AG04449 (cell line): ENCODE results near the gene CLEC12A.

Experiments
- CTCF ChIA-PET: fragments of 350-600 bp; formaldehyde crosslinking; extraction: SDS; loops from one replicate; lab custom pipeline; 2021; ENCODE audit warnings: antibody characterized with exemption; lab: Yijun Ruan, JAX
- POLR2A ChIA-PET: fragments of 400-600, 350-600 bp; formaldehyde crosslinking; extraction: SDS; loops from one replicate; lab custom pipeline; 2020; ENCODE audit warnings: antibody characterized with exemption, inconsistent platforms; lab: Yijun Ruan, JAX
- DNase-seq: peaks from one replicate; pipeline ENCODE4 v3.0.0-alpha.2; 2010; ENCODE audit warnings: low read depth, low spot score
- H3K4me3 ChIP-seq: 2 replicates; pipeline ENCODE4 v1.5.1; 2011; ENCODE audit warnings: low read depth, mild to moderate bottlenecking, control low read depth, low read length
- TF ChIP-seq, protein P1 (sequence below): IDR thresholded peaks from one replicate; pipeline ENCODE4 v1.5.1; 2011; ENCODE audit warnings: mild to moderate bottlenecking, moderate library complexity, low read length, control low read depth, inconsistent platforms; ENCODE audit not compliant: insufficient read depth; ENCODE audit errors: missing control alignments

The CLEC12A gene

DNA sequence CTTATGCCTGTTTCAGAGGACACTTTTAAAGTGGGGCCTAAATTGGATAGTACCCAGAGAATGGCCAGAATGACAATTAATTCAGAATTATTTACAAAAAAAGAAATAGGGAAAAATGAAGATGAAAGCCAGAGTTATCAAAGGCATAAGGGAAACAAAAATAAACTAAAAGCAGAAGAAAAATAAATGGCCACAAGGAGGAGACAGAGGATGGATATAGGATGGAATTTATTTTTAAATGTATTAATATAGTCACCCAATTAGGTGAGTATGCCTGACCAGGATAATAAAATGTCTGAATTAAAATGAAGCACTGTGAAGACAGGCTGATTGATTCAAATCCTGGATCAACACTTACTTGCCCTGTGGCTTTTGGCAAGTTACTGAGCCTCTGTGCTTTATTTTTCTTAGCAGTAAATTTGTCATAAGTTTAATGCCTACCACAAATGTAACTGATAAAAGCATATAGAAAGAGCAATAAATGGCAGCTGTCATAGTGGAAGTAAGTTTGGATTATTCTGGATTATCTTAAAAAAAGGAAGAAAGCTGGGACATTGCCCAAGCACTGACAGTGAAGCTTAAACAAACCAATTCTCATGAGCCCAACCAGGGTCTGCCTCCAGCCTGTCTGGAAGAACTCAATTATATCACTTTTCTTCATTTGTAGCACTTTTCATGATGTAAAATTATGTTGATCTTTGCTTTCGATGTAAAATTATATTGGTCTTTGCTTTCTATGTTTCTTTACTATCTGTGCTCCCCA, 62.8 kb downstream of the CLEC12A start:
- no peak overlapping the region for H3K4me3 ChIP-seq
- TF ChIP-seq, protein P1, sequence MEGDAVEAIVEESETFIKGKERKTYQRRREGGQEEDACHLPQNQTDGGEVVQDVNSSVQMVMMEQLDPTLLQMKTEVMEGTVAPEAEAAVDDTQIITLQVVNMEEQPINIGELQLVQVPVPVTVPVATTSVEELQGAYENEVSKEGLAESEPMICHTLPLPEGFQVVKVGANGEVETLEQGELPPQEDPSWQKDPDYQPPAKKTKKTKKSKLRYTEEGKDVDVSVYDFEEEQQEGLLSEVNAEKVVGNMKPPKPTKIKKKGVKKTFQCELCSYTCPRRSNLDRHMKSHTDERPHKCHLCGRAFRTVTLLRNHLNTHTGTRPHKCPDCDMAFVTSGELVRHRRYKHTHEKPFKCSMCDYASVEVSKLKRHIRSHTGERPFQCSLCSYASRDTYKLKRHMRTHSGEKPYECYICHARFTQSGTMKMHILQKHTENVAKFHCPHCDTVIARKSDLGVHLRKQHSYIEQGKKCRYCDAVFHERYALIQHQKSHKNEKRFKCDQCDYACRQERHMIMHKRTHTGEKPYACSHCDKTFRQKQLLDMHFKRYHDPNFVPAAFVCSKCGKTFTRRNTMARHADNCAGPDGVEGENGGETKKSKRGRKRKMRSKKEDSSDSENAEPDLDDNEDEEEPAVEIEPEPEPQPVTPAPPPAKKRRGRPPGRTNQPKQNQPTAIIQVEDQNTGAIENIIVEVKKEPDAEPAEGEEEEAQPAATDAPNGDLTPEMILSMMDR: peak; percentile 26
- ChIA-PET POLR2A (no interaction called here), CTCF (interaction anchor here (0.8 to 3.6 kb wide), 9 partner anchors 10 to 201 kb away, joined by 3 to 28 read pairs (median 4); partner anchors contain the start of gene CLEC12B)
- DNase-seq: no peak
